ENCODE data around the gene RBMS1. TPM values are rescaled to one million over a fixed set of nuclear protein-coding genes. Genes with fewer than 3 reads are reported as not detected.
"Not testable (repeated sequence)": the region's sequence is repeated elsewhere in the genome, so short reads cannot be mapped to it uniquely, and the experiment has no call there.

The RBMS1 gene
- total RNA-seq, 1 donor from 2014 or later: 53.0 TPM

GRCh38 chr2:160376576-160376975 lies 117.0 kb downstream of the RBMS1 start:
- ATAC-seq (ENCODE audit: poor library complexity): peak; percentile 14
- intact Hi-C loops (cut with DNase I): no loop called here
- DNase-seq: no peak

GRCh38 chr2:160375802-160376469 lies 117.7 kb downstream of the RBMS1 start:
- intact Hi-C loops (cut with DNase I): no loop called here
- peak; percentile 68 for ATAC-seq (ENCODE audit: poor library complexity)
- no peak for DNase-seq

- intact Hi-C loops (cut with DNase I): no loop called here
- DNase-seq (no peak), ATAC-seq (ENCODE audit: poor library complexity) (peak; percentile 34)
Observed at GRCh38 chr2:160375037-160375436, 118.6 kb downstream of the RBMS1 start.

GRCh38 chr2:160373666-160374065 lies 119.9 kb downstream of the RBMS1 start:
- DNase-seq (no peak), ATAC-seq (ENCODE audit: poor library complexity) (no peak)
- intact Hi-C loops (cut with DNase I): no loop called here

- intact Hi-C loops (cut with DNase I): no loop called here
- ATAC-seq (ENCODE audit: poor library complexity) (no peak), DNase-seq (no peak)
Observed at GRCh38 chr2:160373263-160373662, 120.3 kb downstream of the RBMS1 start.

- no peak for ATAC-seq (ENCODE audit: poor library complexity)
- intact Hi-C loops (cut with DNase I): no loop called here
Observed at GRCh38 chr2:160372585-160372984, 121.0 kb downstream of the RBMS1 start.

GRCh38 chr2:160372010-160372356 lies 121.6 kb downstream of the RBMS1 start:
- no peak for ATAC-seq (ENCODE audit: poor library complexity)
- intact Hi-C loops (cut with DNase I): no loop called here

More at GRCh38 chr2:160372585-160372984, 121.0 kb downstream of the RBMS1 start:
- DNase-seq: no peak

GRCh38 chr2:160371251-160372009 lies 122.2 kb downstream of the RBMS1 start:
- intact Hi-C loops (cut with DNase I): no loop called here
- DNase-seq (no peak), ATAC-seq (ENCODE audit: poor library complexity) (peak; percentile 16)

More at GRCh38 chr2:160372010-160372356, 121.6 kb downstream of the RBMS1 start:
- DNase-seq: no peak

GRCh38 chr2:160368988-160369930 lies 124.3 kb downstream of the RBMS1 start:
- intact Hi-C loops (cut with DNase I): no loop called here
- DNase-seq (no peak), ATAC-seq (ENCODE audit: poor library complexity) (peak; percentile 10)

GRCh38 chr2:160367887-160368286 lies 125.7 kb downstream of the RBMS1 start:
- intact Hi-C loops (cut with DNase I): no loop called here
- ATAC-seq (ENCODE audit: poor library complexity): peak; percentile 37
- DNase-seq: no peak

- peak; percentile 34 for ATAC-seq (ENCODE audit: poor library complexity)
- intact Hi-C loops (cut with DNase I); DNase-seq: not testable (repeated sequence)
Observed at GRCh38 chr2:160367139-160367538, 126.5 kb downstream of the RBMS1 start.

GRCh38 chr2:160366474-160366873 lies 127.1 kb downstream of the RBMS1 start:
- ATAC-seq (ENCODE audit: poor library complexity): no peak
- intact Hi-C loops (cut with DNase I): no loop called here
- no peak for DNase-seq

GRCh38 chr2:160365716-160366367 lies 127.8 kb downstream of the RBMS1 start:
- DNase-seq: peak; percentile 90
- peak; percentile 73 for ATAC-seq (ENCODE audit: poor library complexity)
- intact Hi-C loops (cut with DNase I): no loop called here

- intact Hi-C loops (cut with DNase I): no loop called here
- peak; percentile 27 for ATAC-seq (ENCODE audit: poor library complexity)
- DNase-seq: no peak
Observed at GRCh38 chr2:160364364-160364763, 129.2 kb downstream of the RBMS1 start.

GRCh38 chr2:160363961-160364360 lies 129.6 kb downstream of the RBMS1 start:
- peak; percentile 3 for ATAC-seq (ENCODE audit: poor library complexity)

GRCh38 chr2:160363055-160363454 lies 130.6 kb downstream of the RBMS1 start:
- DNase-seq (no peak), ATAC-seq (ENCODE audit: poor library complexity) (no peak)
- intact Hi-C loops (cut with DNase I): no loop called here

More at GRCh38 chr2:160363961-160364360, 129.6 kb downstream of the RBMS1 start:
- intact Hi-C loops (cut with DNase I): no loop called here
- DNase-seq: no peak

GRCh38 chr2:160362541-160362940 lies 131.1 kb downstream of the RBMS1 start:
- intact Hi-C loops (cut with DNase I): no loop called here
- DNase-seq (no peak), ATAC-seq (ENCODE audit: poor library complexity) (no peak)

- intact Hi-C loops (cut with DNase I): no loop called here
- DNase-seq: no peak
- no peak for ATAC-seq (ENCODE audit: poor library complexity)
Observed at GRCh38 chr2:160362018-160362417, 131.6 kb downstream of the RBMS1 start.

Data from Right ventricle myocardium superior (tissue), 1 donor.